HG03039 (cell line): Measurements from ENCODE around the gene PCGF6.

Source experiments
- ATAC-seq: cut with Tn5 transposase; IDR thresholded peaks from one replicate; pipeline ENCODE4 v1.9.1; 2021; ENCODE audit warnings: mild to moderate bottlenecking, moderate library complexity; ENCODE audit not compliant: unreplicated experiment

PCGF6 gene

GRCh38 chr10:103327906-103328305, 23.0 kb downstream of the PCGF6 start:
- ATAC-seq = no peak

- ATAC-seq = no peak
Measured at GRCh38 chr10:103316087-103316486, 34.9 kb downstream of the PCGF6 start.

DNA sequence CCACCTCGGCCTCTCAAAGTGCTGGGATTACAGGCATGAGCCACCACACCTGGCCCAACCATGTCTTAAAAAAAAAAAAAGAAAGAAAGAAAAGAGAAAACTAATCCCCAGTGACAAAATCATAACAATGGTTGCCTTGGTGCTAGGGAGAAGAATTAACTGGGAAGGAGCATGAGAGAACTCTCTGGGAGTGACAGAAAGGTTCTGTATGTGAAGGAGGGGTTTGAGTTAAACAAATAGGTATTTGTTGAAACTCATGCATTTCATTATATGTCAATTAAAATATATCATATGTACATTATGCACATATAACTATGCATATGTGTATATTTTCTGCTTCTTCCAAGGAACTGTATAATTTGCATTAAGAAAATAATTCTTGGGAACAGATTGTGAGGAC, 40.7 kb downstream of the PCGF6 start:
- ATAC-seq = no peak

GRCh38 chr10:103307594-103307993, 43.3 kb downstream of the PCGF6 start:
- no peak for ATAC-seq

GRCh38 chr10:103295374-103296015, 55.4 kb downstream of the PCGF6 start:
- no peak for ATAC-seq

DNA sequence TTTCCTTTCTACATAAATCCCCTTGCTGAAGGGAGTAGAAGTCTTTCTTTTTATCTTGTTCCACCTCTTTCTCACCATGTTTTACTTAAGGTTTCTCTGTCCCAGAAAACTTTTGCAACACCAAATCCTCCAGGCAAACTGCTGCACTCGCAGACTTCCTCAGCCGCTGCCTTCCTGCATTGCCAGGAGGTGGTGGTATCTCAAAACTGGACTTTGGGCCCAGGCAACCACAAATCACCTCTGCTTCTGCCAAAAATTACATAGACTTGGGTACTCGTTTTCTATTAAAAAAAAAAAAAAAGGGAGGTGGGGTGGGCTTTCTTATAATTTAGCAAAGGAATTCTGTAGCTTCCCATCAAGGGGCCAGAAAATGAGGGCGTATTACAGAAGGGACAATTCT, 59.4 kb downstream of the PCGF6 start:
- no peak for ATAC-seq

DNA sequence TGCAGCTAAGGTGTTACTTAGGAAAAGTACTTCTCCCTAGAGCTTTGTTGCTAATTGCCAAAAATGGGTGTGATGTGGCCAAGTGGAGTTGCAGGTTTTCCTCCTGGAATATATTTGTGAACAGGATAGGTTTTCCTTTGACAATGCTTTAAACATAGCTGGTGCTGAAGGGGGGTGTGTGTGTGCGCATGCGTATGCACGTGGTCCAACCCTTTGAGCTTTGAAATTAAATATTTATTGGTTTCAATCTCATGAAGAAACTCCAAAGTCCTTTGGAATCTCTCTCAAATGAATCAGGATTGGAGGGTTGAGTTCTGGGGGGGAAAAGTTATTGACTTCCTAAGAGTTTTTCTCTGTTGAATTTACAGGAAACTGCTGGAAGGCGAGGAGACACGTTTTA, 62.9 kb downstream of the PCGF6 start:
- no peak for ATAC-seq

DNA sequence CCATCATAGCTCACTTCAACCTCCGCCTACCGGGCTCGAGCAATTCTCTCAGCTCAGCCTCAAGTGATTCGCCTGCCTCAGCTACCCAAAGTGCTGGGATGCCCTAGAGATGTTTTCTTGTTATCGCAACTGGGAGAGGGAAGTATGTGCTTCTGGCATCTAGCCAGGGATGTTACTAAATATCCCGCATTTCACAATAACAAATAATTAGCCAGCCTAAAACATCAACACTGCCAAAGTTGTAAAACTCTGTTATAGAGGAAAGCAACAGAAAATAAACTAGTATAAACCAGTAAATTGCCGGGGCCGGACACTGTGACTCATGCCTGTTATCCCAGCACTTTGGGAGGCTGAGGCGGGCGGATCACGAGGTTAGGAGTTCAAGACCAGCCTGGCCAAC, 66.8 kb downstream of the PCGF6 start:
- ATAC-seq = no peak

DNA sequence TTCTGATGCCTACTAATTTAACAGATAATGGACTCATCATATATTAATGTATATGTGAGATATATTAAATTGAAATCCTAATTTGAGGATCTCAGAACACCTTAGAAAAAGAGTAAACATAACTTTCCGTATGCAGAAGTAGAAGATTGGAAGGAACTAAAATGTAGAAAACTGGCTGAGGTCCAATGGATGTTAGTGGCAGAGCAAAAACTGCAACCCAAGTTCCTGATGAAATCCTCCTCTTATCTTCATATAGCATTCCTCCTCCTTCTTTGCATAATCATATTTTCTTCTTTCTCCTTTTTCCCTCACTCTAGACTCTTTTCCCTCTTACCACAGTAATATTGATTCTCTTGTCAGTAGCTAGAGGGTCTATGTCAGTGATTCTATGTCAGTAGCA, 68.0 kb downstream of the PCGF6 start:
- no peak for ATAC-seq

DNA sequence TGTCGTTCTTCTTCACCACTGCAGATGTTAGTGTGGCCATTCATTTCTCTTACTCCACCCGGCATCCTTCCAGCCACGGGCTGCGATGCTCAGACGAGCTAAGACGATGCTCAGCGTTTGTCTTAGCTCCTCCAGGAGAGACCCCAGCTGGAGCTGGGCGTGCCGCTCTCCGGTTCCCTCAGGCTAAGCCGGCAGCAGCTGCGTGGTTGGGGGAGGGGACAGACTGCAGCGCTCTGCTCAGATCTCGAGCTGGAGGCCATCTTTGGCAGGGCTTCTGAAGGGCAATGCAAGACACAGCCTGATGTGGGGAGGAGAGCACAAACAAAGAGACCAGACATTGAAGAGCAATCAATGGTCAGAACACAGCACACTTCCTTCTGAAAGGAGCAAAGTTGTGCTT, 69.2 kb downstream of the PCGF6 start:
- ATAC-seq = no peak

DNA sequence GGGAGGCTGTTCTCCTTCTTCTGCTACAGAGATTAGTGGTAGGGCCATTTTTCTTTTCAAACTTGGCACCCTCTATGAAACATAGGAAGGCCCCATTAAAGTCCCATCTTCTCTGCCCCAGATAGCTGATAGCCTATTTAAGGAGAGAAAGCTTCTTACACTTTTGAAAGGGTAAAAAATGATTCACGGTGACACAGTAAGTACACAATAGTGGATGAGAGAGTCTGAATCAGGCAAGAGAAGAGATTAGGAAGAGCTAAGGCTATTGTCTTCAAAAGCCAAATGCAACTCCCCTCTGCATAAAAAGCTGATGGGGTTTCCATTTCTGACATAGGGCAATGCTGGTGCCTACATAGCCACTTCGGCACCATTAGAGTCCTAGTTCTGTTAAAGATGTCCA, 70.4 kb downstream of the PCGF6 start:
- ATAC-seq = no peak

DNA sequence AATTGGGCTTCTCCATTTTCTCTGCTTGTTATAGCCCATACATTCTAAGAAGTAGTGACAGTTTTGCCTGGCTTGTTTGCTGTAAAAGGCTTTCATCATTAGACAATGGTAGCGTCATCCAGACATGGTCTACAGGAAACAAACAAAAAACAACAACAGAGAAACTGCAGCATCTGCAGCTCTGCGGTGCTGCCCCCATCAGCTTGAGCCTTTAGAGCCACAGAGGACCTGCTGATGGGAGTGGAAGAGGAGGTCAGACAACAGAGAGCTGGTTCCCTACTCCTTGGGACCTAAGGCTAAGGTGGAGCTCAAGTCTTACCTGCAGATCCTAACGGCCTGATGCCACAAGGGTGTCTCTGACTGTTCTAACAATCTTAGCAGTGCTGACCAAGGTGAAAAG, 70.9 kb downstream of the PCGF6 start:
- ATAC-seq = no peak

DNA sequence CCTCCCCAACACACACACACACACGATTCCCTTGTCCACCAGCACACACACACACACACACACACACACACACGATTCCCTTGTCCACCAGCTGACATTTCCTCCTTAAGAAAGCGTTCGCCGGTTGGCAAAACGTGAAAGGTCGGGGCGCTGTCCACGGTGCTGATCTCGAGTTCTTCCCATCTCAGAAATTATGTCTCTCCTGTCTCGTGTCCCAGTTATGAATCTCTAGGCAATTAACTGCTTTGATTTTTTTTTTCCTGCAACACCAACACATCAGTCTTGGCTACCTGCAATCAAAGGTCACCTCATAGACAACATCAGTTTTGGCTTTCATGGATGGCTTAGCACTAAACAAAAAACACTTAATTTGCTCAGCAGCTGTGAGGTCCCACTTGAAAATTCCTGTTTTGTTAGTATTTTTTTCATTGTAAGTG, 72.1 kb downstream of the PCGF6 start:
- ATAC-seq = no peak

- ATAC-seq = no peak
Measured at GRCh38 chr10:103278537-103278823, 72.5 kb downstream of the PCGF6 start.

GRCh38 chr10:103277713-103278536, 73.0 kb downstream of the PCGF6 start:
- no peak for ATAC-seq

DNA sequence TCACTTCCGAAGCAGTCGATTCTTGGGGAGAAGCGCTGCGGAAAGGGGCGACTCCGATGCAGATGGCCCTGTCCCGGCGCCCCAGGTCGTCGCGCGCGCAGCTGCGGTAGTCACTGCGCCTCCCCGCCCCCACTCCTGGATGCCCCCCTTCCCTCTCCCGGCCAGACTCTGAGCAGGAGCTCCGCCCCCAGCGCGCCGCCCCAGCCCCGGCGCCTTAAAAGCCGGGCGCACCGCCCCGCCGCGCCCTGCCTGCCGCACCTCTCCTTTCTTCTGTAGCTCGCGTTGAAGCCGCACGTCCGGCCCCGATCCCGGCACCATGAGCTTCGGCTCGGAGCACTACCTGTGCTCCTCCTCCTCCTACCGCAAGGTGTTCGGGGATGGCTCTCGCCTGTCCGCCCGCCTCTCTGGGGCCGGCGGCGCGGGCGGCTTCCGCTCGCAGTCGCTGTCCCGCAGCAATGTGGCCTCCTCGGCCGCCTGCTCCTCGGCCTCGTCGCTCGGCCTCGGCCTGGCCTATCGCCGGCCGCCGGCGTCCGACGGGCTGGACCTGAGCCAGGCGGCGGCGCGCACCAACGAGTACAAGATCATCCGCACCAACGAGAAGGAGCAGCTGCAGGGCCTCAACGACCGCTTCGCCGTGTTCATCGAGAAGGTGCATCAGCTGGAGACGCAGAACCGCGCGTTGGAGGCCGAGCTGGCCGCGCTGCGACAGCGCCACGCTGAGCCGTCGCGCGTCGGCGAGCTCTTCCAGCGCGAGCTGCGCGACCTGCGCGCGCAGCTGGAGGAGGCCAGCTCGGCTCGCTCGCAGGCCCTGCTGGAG, 73.8 kb downstream of the PCGF6 start, which contains the start of gene INA:
INA (plus strand) TSS at position 243 of the 817 bp plus-strand sequence; CDS start at position 317, 74 bp downstream.
- ATAC-seq = no peak

DNA sequence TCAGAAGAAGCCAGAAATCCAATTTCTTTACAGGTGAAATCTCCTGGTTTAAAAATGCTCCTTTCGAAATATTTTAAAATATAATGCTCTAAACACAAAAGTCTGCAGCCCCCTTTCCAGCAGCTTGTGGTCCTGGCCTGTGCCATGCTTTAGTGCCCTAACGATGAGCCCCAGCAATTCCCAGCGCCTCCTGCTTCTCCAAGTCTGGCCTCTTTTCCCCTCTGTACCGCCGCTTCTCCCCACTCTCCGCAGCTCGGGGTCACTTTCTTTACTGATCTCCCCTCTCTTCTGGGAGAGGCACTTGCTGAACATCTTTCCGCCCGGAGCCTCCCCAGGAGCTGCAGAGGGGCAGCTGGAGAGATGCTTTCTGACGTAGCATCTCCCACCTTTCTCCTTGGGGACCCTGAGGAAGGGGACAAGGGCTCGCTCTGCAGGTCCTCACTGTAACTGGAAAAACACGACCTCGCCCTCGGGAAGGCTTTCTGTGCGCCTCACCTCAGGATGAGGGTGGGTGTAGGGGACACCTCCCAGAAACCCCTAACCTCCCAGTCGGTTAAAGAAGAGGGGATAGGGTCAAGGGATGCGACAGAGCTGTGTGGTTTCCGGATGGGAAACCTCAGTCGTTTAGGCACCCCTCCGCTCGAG, 74.6 kb downstream of the PCGF6 start:
- ATAC-seq = no peak

- no peak for ATAC-seq
Measured at GRCh38 chr10:103273041-103273441, 77.9 kb downstream of the PCGF6 start.

- no peak for ATAC-seq
Measured at GRCh38 chr10:103265717-103266329, 85.1 kb downstream of the PCGF6 start.

GRCh38 chr10:103262229-103262628, 88.7 kb downstream of the PCGF6 start:
- ATAC-seq = no peak

DNA sequence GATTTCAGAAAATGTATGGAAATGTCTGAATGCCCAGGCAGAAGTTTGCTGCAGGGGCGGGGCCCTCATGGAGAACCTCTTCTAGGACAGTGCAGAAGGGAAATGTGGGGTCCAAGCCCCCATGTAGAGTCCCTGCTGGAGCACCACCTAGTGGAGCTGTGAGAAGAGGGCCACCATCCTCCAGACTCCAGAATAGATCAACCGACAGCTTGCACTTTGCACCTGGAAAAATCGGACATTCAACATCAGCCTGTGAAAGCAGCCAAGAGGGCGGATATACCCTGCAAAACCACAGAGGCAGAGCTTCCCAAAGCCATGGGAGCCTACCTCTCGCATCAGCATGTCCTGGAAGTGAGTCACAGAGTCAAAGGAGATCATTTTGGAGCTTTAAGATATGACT, 91.0 kb downstream of the PCGF6 start:
- ATAC-seq = no peak
